DOHH2 (cell line): Measurements from ENCODE around the gene TMEM60.

Experiments
- CTCF ChIP-seq: fragments of 200-600 bp; sonication (generic); IDR thresholded peaks from one replicate; pipeline ENCODE4 v1.5.1; 2014; ENCODE audit warnings: antibody characterized with exemption, mild to moderate bottlenecking, low read depth, low read length; ENCODE audit not compliant: poor library complexity, severe bottlenecking
- EZH2phosphoT487 ChIP-seq: fragments of 200-600 bp; sonication (generic); IDR thresholded peaks from 2 replicates; pipeline ENCODE4 v1.6.1; 2017; ENCODE audit warnings: borderline replicate concordance, mild to moderate bottlenecking, antibody characterized with exemption, low read length, moderate library complexity, mixed read lengths

DNA sequence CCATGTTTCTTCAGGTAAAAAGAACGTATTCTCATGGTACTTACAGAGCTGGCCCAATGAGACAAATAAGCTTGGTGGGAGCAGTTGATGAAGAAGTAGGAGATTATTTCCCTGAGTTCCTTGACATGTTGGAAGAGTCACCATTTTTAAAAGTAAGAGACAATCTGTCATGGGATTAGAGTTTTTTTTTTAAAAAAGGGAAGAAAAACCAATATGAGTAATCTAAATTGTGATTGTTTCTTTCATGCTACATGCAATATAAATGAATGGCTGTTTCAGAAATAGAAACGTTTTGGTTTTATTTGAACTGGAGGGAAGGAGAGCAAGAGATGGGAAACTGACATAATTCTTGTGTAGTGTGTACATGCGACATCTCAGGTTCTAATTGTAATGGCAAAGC, 32.8 kb downstream of the TMEM60 start:
- TF ChIP-seq CTCF (no peak), EZH2phosphoT487 (no peak)
